ENCODE data around the gene MAGOHB.

- TF ChIP-seq BCL3 (CRISPR knock-in tag; IDR thresholded peaks at IDR 0.05) (no peak), CTCF (CRISPR knock-in tag; IDR thresholded peaks at IDR 0.05) (no peak), PBX3 (CRISPR knock-in tag; IDR thresholded peaks at IDR 0.05; ENCODE audit: borderline replicate concordance) (no peak), PREB (CRISPR knock-in tag; IDR thresholded peaks at IDR 0.05) (no peak), ZNF792 (CRISPR knock-in tag; IDR thresholded peaks at IDR 0.05) (no peak), ZNF18 (CRISPR knock-in tag; IDR thresholded peaks at IDR 0.05; ENCODE audit: insufficient replicate concordance) (no peak)
Observed at GRCh38 chr12:10584415-10584814, 29.0 kb downstream of the MAGOHB start.

Measured in HepG2 (cell line).